PC-3 (cell line): ENCODE results near the gene KDM6B.

Source experiments
- CTCF ChIP-seq: fragments of 300-600 bp; sonication (generic); conservative IDR thresholded peaks from 2 replicates; pipeline ENCODE4 v1.5.1; 2017; ENCODE audit warnings: antibody characterized with exemption, low read depth, mild to moderate bottlenecking, low read length
- EZH2 ChIP-seq: fragments of 300-600 bp; sonication (generic); IDR thresholded peaks from one replicate; pipeline ENCODE4 v1.6.1; 2017; ENCODE audit warnings: antibody characterized with exemption, mild to moderate bottlenecking, low read length; ENCODE audit not compliant: unreplicated experiment
- EZH2phosphoT487 ChIP-seq: fragments of 300-600 bp; sonication (generic); IDR thresholded peaks from 2 replicates; pipeline ENCODE4 v1.6.1; 2018; ENCODE audit warnings: mild to moderate bottlenecking, antibody characterized with exemption, low read length, borderline replicate concordance

GRCh38 chr17:7832431-7832830 lies 1.6 kb upstream of the KDM6B start:
- TF ChIP-seq EZH2: no peak
- TF ChIP-seq CTCF: no peak
- no peak for TF ChIP-seq EZH2phosphoT487
